CD1c-positive myeloid dendritic cell (primary cell): ENCODE data around the gene CAPSL.
A peak's percentile ranks its signal among the peaks of the same experiment; 100 is the strongest.
"Not testable (repeated sequence)": the region's sequence is repeated elsewhere in the genome, so short reads cannot be mapped to it uniquely, and the experiment has no call there.

Experiments
- DNase-seq: peaks from one replicate; pipeline ENCODE4 v3.0.0-alpha.2; 2016; ENCODE audit errors: extremely low spot score

CAPSL gene

DNA sequence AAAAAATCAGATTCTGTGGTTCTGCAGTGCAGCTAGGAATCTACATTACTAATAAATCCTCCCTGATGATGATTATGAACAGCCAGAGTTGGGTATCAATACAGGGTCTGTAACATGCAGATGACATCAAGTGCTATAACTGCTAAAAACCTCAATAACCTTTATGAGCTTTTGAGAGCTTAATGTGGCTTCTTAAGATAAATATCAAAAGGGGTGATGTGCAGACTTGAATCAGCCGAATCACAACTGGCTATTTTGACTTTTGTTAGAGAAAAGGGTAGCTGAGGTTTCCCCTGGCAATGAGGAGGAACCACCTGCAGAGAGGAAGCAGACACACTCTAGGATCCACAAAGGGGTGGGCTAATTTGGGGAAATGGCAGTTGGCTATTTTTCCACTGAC is 30.2 kb downstream of the CAPSL start:
- no peak for DNase-seq

DNA sequence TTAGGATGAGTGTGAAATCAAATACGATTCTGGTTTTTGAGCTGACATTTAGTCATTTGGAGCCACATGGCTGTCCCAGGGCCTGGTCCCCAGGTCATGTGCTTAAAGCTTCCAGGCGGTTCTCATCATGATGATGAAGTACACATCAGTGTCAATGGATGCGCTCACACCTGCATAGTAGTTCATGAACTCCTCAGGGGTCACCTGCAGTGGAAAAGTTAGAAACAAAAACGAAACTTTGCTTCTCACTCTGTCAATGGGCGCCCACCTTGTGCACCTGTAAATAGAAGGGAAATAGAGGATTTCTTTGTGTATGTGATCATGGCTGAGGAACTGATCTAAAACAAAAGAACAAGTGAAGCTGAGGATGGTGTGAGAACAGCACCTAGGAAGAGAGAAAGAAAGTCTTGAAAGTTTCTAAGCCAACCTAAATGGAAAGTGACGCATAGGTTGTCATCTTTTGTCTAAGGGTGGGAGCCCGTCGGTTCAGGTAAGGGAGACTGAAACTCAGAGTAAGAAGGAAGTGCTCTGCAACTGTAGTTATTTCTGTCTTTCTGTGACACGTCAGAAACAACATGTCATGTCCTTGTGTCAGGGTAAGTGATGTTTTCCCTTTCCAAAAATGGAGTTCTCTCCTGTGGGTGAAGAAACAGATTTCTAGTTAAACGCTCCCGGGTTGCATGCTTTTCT is 33.8 kb downstream of the CAPSL start:
- no peak for DNase-seq

DNA sequence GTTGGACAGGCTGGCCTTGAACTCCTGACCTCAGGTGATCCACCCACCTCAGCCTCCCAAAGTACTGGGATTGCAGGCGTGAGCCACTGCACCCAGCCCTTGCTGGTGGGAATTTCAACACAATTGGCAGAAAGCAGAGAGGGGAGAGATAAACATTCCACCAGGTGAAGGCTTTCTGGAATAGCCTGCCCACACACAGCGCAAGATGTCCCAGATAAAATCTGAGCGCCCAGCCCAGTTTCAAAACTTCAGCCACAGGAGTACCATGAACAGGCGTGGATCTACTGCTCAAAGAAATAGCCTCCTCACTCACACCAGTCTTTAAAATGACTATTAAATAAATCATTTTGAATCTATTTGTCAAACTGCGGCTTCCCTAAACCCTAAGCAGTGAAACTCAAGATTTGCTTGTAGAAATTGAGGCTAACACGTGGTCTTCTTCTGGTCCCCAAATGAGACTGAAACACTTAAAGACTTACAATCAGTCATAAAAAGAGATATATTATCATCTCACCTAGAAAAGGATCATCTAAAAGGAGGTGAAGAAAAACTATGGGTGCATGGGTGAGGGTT is 34.7 kb downstream of the CAPSL start:
- no peak for DNase-seq

DNA sequence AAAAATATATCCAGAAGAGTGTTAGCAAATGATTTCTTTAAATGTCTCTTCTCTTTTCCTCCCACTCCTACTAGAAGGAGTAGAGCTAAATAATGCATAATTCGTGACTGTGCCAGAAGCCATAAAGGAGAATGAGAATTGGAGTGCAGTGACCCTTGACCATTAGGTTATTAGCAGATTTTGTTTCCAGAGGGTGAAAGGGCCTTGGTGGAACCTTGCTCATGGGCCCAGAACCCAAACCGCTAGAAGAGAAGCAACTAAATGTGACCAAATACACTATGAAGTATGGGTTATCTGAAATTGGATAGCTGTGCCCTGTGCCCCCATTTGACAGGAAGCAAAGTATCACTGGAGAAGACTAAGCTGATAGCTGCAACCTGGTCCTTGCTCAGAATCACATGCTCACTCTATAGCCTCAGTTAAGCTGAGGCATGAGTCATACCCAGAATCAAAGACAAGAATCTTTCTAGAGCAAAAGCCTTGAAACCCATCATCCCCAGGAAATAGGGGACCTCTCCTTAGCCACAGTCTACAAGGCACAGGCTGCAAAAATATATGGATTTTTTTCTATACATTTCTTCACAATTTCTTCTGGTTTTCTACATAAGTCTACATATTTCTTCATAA is 36.3 kb downstream of the CAPSL start:
- no peak for DNase-seq

DNA sequence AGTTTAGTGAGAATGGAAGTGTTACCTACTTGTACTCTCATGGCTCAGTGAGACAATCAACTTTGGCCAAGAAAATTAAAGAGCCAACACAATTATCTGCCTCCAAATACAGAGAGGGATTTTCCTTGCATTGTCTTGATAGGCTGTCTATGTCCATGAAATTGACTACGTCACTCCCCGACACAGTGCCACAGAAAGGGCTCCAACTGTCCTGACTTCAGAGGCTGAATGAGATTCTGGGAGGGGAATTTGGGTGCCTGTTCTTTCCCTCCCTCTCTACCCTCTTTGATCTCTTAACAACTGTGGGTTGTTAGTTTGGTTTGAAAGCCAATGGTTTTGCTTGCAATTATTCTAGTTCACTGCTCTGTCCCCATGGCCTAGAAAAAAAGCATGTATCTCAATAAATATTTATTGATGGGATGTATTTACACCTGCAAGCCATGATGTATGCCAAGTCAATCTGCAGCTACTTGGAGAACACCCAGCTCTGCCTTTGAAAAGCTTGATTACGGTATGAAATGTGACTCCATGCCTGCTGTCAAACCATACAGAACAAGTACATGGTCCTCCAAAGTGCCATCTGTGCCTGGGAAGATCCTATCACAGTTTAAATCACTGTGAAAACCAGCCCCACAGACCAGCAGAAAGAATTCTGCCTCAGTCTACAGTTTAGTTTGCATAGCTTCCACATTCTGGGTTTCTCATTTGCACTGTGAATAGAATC is 37.3 kb downstream of the CAPSL start:
- no peak for DNase-seq

DNA sequence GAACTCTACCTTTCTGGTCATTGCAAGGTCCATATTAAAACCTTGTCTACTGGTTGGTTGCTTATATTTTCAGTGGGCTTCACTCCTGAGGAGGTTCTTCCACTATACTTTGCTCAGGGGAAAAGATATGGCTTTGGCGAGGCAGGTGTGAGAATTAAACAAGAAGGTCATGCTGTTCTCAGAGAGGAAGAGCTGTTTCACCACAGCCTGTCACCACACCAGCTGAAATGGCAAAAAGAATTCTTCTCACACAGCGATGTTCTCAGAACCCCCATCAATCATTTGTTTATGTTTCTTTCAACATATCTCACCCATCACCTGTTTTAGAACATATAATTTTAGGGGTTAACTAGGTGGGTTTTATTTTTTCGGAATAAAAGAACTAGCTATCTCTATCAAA is 38.6 kb downstream of the CAPSL start:
- no peak for DNase-seq

DNA sequence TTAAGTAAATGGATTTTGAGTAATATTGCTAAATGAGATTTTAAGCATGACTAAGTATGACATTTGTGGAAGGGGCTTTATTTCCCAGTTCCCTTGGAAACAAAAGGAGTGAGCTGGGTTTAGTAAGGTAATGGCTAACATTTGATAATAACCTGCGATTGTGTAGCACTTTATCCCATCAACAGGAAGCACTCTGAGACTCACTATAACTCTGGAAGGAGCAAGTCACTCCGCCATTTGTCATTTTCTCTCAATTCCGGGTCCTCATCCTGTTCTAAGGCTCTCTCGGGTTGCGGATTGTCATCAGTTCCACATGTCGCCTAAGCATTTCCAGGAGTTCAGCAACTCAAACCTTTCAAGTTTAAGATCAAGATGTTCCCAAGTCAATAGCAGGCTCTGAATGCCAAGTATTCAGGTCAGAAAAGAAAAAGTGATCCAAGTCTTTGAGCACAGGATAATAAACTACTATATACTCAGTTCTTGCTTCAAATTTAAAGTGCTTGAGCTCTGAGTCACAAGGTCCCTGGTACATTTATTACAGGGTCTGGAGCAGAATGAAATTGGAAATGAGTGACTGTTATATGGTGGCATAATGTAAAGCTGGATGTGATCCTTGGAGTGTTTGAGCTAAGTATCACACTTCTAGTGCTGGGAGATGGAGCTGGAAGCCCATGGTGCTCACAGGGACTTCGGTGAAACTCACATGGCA is 39.3 kb downstream of the CAPSL start:
- DNase-seq, result no peak

DNA sequence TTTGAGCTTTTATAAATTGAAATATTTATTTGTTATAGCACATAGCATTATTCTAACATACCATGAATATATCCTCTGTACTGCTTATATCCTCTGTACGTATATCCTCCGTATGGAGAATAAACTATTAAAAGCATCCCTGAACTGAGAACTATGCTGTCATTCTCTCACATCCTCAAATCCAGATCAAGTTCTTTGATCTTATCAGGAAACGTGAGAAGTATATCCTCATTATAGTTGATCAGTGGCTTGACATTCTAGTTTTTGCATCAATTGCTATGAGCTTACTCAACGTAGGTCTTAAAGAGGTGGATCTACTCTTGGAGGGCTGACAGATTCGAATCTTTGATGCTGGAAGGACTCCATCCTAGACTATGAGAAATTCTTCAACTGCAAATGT is 44.3 kb downstream of the CAPSL start:
- no peak for DNase-seq

DNA sequence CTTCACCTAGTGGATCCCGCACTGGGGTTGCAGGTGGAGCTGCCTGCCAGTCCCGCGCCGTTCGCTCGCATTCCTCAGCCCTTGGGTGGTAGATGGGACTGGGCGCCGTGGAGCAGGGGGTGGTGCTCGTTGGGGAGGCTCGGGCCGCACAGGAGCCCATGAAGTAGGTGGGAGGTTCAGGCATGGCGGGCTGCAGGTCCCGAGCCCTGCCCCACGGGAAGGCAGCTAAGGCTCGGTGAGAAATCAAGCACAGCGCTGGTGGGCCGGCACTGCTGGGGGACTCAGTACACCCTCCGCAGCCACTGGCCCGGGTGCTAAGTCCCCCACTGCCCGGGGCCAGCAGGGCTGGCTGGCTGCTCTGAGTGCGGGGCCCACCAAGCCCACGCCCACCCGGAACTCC is 45.6 kb downstream of the CAPSL start:
- not testable (repeated sequence) for DNase-seq

DNA sequence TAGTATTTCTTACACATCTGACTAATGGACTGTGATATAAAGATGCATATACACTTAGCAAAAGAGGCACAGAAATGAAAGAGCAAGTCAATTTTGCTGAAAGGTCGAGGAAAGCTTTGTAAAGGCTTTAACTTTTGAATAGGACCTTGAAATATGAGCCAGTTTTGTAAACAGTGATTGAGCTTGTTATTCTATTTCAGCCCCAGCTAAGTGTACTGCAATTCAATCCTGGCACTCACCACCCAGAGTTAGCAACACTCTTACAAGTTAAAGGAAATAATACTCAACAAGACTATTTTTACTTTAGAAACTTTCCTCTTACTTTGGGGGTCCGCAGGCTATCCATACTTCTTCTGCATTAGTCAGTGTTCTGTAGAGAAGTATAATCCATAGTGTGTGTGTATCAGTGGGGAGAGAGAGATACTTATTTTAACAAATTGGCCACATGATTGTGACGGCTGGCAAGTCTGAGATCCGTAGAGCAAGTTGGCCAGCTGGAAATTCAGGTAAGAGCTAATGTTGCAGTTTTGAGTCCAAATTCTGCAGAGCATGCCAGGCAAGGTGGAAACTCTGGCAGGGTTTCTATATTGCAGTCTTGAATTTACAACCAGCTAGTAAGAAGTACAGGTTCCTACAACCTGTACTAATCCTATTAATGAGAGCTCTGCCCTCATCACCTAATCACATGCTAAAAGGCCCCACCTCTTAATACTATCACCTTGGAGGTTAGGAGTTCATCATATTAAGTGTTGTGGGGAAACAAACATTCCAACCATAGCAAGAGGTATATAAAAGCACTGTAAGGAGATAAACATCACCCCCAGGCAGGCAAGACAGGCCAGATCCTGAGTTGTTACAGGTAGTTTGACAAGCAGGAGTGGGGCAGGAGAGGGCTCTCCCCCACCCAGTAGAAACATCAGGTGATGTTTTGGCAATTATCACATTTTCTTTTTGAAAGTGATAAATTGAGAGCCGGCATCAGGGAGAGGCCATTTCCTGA is 48.1 kb downstream of the CAPSL start:
- no peak for DNase-seq

DNA sequence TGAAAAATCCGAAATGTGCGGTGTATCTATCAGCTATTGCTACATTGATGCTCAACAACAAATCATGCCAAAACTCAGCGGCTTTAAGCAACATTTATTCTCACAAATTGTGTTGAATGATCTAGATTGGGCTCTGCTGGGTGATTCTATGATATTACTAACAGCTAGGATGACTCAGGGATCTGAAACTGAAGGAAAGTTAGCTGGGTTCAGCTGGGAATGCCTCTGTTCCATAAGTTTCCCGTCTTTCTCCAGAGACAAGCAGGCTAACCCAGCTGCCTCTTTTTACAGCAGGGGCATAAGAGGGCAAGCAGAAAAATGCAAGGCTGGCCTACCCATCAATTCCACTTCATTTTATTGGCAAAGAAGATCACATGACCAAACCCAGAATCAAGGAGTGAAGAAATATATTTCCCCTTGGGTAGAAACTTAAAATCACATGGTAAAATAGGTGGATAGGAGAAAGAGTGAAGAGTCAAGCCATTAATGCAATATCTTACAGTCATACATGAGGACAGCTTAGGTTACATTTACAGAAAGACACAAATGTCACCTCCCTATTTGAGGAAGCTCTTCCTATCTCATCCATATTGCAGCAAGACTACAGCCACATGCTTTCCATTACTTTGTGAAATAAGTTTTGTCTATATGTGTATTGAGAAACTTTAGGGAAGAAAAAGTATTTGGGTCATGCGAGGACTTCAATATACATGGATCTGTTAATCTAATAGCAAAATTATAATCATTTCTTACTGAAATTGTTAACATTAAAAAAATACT is 50.9 kb downstream of the CAPSL start:
- no peak for DNase-seq

DNA sequence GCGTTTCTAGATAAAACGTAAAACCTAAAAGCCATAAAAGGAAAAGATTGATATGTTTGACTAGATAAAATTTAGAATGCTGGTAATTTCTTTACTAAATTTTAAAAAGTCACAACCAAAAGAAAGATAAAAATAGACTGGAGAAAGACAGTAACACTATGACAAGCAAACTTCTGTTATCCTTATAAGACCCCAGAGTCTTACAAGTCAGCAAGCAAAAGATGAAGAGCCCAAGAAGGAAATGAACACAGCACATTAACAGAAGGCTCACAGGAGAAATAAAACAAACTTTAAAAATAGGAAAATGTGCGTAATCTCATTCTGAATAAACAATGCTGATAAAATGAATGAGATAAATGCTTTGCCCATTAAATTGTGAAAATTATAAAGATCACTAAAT is 52.0 kb downstream of the CAPSL start:
- DNase-seq, result no peak

DNA sequence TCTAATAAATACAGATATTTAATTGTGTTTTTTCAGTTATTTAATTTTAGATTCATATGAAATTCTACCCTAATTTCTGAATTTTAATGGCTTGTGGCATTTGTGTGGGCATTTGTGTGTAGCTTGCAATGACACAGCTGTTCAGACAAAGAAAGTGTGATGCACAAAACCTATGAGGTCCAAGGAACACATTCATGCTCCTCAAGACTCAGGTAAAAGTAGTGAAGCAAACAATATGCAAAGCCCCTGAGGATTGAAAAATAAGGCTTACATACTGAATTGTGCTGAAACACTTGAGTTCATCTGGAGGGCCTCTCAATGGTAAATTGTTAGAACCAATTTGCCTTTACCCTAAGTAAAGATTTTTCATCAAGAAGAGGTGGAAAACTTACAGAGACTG is 53.6 kb downstream of the CAPSL start:
- no peak for DNase-seq

DNA sequence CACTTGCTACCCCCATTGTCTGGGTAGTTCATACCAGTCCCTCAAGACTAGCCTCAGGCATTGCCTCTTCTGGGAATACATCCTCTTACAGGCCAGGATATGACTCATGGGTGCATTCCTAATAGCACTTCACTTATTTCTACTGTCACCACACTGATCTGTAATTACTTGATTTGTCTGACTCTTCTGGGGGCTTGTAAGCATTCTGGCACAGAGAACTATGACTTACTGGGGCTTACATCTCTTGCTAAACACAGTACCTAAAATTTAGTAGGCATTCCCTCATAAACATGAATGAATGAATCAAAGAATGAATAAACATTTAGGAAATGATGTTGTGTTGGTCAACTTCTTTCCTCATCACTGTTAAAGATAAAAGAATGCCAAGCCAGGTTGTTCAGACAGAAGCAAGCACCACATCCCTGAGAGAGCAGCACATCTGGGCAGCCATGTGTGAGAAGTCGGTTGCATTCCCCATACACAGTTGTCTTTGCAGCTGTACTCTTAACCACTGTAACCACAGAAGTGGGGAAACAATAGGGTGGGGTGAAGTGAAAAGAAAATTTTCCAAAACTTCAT is 54.1 kb downstream of the CAPSL start:
- DNase-seq, result peak; percentile 35

DNA sequence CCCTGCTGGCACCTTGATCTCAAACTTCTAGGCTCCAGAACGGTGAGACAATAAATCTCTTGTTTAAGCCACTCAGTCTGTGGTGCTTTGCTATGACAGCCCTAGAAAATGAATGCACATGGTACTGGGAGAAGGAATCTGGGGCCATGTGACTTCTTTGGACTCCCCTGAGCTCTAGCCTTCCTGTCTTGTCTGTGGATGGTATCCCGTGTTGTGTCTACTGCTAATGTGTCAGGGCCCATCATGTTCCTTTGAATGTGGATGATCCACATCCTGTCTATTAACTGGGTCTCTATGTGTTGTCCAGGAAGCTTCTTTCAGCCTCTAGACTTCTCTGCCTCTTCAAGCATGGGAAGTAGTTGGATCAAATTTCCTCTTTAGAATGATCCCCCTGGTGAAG is 56.7 kb downstream of the CAPSL start:
- DNase-seq, result no peak

DNA sequence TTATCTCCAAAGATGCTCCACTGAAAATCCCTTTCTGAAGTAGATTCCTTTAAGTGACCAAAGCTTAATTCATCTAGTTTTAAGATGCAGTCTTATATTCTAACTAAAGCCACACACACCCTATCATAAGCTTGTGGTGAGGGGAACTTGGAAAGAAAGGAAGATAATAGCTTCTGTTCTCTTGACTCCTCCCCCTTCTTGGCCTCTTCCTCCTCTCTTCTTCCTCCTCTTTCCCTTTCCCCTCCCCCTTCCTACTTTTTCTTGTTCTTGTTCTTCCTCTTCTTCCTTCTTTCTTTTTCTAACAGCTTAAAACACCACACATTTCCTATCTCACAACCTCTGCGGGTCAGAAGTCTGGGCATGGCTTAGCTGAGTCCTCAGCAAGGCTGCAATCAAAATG is 58.3 kb downstream of the CAPSL start:
- no peak for DNase-seq

DNA sequence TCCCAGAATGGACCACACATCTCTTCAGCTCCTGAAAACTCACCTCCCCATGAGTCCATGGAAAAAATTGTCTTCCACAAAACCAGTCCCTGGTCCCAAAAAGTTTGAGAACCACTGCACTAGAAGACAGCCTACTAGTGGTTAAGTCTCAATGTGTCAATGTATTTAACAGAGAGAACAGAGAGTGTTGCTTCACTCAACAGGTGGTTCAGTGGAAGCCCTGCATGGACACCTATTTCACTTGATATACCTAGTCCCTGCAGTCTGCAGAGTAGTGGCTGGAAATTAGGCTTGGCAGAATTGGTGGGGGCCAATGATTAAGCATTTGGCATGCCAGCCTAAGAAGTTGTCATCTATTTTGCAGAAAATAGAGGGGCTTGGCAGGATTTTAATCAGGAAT is 58.8 kb downstream of the CAPSL start:
- DNase-seq, result no peak

DNA sequence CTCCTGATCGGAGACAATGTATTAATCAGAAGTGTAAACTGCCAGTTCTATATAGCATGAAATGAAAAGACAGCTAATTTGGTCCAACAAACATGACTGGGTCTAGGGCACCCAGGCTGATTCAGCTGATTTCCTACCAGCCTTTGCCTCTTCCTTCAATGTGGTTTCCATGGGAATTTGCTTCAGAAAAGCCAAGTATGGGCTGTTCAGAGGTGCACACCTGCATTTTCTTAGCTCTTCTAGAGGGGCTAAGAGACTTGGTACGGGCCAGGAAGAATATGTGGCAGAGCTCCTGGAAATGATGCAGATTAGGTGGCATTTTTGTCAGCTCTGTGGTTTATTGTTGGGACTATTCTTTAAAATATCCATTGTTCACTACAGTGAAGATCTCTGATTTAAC is 59.3 kb downstream of the CAPSL start:
- DNase-seq, result no peak

DNA sequence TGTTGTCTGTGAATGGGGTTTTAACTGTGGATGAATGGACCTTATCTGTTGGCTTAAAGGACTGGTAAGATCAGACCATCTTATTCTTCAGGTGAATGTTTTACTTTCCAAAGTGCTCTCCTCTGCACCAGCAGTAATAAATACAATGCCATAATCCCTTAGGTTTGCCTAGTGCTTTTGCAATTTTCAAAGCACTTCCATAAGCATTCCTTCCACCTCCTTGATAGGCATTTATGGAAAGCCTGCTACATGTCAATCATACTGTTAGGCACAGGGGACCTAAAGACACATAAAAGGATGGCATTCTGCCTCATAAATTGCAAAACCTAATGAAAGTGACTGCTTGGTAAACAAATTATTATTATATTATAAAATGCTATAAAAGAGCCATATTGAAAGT is 60.3 kb downstream of the CAPSL start:
- no peak for DNase-seq

DNA sequence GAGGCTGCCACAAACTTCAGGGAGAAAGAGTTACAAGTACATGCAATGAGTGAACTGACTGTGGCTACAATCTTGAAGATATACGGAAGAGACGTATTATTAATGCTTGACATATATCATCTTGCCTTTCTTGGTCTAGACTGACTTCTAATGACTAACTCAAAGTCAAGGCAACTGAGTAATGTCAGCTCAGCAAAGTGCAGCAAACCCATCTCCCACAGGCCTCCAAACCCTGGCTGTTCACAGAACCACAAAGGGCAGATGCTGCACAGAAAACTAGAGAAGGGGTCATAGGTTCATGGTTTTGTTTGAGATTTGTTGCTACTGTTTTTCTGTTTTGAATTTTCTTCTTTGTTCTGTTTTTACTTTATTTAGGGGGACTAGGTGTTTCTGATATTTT is 60.8 kb downstream of the CAPSL start:
- no peak for DNase-seq
